ENCODE data around the gene CAMKMT. TPM values are rescaled to one million over a fixed set of nuclear protein-coding genes. Genes with fewer than 3 reads are reported as not detected.

CAMKMT gene
- total RNA-seq, 1 experiment from 2014 or later: 17.4 TPM

- DNase-seq: no peak
- H2BK12ac ChIP-seq (ENCODE audit: insufficient read length, low read depth, low read length): no peak overlapping the region
- H3K23ac ChIP-seq (ENCODE audit: insufficient read length, low read depth, low read length): no peak overlapping the region
- H4K20me1 ChIP-seq (ENCODE audit: control insufficient read depth, insufficient read depth, insufficient read length): no peaks in the 10 kb centered on the region
- no peak overlapping the region for H2BK20ac ChIP-seq (ENCODE audit: low read depth, low read length, poor library complexity, severe bottlenecking)
- no peaks in the 10 kb centered on the region for H3K9me3 ChIP-seq (ENCODE audit: control insufficient read depth, low read depth, low read length)
- H4K8ac ChIP-seq (replicated peaks; ENCODE audit: insufficient read length, low read depth, low read length): no peak overlapping the region
- no peak overlapping the region for H2BK120ac ChIP-seq (ENCODE audit: low read depth, low read length, poor library complexity, severe bottlenecking)
- H4K5ac ChIP-seq (ENCODE audit: insufficient read length, low read depth, low read length): no peak overlapping the region
- no peak overlapping the region for H3K27ac ChIP-seq (ENCODE audit: insufficient read length, low read depth, low read length)
- H2AFZ ChIP-seq (ENCODE audit: low read length): no peak overlapping the region
- TF ChIP-seq, protein P1, sequence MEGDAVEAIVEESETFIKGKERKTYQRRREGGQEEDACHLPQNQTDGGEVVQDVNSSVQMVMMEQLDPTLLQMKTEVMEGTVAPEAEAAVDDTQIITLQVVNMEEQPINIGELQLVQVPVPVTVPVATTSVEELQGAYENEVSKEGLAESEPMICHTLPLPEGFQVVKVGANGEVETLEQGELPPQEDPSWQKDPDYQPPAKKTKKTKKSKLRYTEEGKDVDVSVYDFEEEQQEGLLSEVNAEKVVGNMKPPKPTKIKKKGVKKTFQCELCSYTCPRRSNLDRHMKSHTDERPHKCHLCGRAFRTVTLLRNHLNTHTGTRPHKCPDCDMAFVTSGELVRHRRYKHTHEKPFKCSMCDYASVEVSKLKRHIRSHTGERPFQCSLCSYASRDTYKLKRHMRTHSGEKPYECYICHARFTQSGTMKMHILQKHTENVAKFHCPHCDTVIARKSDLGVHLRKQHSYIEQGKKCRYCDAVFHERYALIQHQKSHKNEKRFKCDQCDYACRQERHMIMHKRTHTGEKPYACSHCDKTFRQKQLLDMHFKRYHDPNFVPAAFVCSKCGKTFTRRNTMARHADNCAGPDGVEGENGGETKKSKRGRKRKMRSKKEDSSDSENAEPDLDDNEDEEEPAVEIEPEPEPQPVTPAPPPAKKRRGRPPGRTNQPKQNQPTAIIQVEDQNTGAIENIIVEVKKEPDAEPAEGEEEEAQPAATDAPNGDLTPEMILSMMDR (conservative IDR thresholded peaks at IDR 0.05): no peak
- Mint-ChIP-seq H3K4me1 (peaks cover 22 to 24% of the 10 kb centered on the region in 2 experiments), H3K27me3 (ENCODE audit: low read depth) (no peaks in the 10 kb centered on the region; the same call in 1 of the 2 replicates), H3K9me3 (peaks cover 6% of the 10 kb centered on the region in 2 experiments; a peak in 4 of 5 replicates), H3K36me3 (ENCODE audit: insufficient read depth in 1 of 3, low read depth in 3 of 3) (peaks cover 2 to 7% (median 3%) of the 10 kb centered on the region in 3 experiments; a peak in 5 of 7 replicates), H3K4me3 (no peak overlapping the region), H3K27ac (no peak overlapping the region)
- no peak overlapping the region for H2BK5ac ChIP-seq (ENCODE audit: insufficient read length, low read length)
- H3K56ac ChIP-seq (ENCODE audit: insufficient read length, low read depth, low read length): no peak overlapping the region
- H3K23me2 ChIP-seq (ENCODE audit: insufficient read length, low read depth, low read length, poor library complexity, severe bottlenecking): no peaks in the 10 kb centered on the region
- H4K91ac ChIP-seq (ENCODE audit: insufficient read length, low read depth, low read length): no peak overlapping the region
- no peaks in the 10 kb centered on the region for H3K79me1 ChIP-seq (ENCODE audit: insufficient read depth, low read depth, low read length, poor library complexity, severe bottlenecking)
- H2BK15ac ChIP-seq (ENCODE audit: low read depth, low read length): 0 out of 2 replicates have a peak overlapping the region, but pooled peaks have one; percentile 91
- H3K27me3 ChIP-seq (ENCODE audit: insufficient read depth, low read length): no peaks in the 10 kb centered on the region
- H3K79me2 ChIP-seq (ENCODE audit: insufficient read depth, low read length): no peaks in the 10 kb centered on the region
- H3K14ac ChIP-seq (ENCODE audit: insufficient read depth, low read length): peak overlapping the region; percentile 71; the same call in 1 of the 2 replicates
- WGBS (ENCODE audit: extremely low coverage, insufficient read length, low lambda C conversion rate): no CpG with 5 or more reads among the region's 3 CpGs
- no peak overlapping the region for H3K4me2 ChIP-seq (ENCODE audit: insufficient read depth, insufficient read length, low read length)
- no peak overlapping the region for H3K4ac ChIP-seq (ENCODE audit: low read depth, low read length)
- peaks cover 5% of the 10 kb centered on the region; the same call in 1 of the 2 replicates for H3K4me1 ChIP-seq (ENCODE audit: insufficient read depth, low read length)
- no peak overlapping the region for H3T11ph ChIP-seq (ENCODE audit: low read length)
- H3K9ac ChIP-seq (ENCODE audit: extremely low read depth, insufficient read length, low read length): no peak overlapping the region
- peak overlapping the region; percentile 87 for H2AK5ac ChIP-seq (ENCODE audit: insufficient read length, low read length)
- no peak overlapping the region for H3K18ac ChIP-seq (ENCODE audit: insufficient read length, low read depth, low read length)
These were observed 380.3 kb downstream of the CAMKMT start for GRCh38 chr2:44742057-44742456.

Data from H9 (cell line).